Prostate gland (tissue), 2 donors: Measurements from ENCODE around the gene NSF. TPM values are rescaled to one million over a fixed set of nuclear protein-coding genes. Genes with fewer than 3 reads are reported as not detected.
"Not testable (repeated sequence)": the region's sequence is repeated elsewhere in the genome, so short reads cannot be mapped to it uniquely, and the experiment has no call there.

Experiments used
- DNase-seq: peaks from one replicate; pipeline ENCODE4 v3.0.0-alpha.2; 2019; ENCODE audit warnings: low spot score
- H3K27ac ChIP-seq, 2 donors: fragments of 200-600 bp; sonication (generic); 2 replicates each; pipeline ENCODE4 v1.5.1; 2017 to 2019
- H3K27me3 ChIP-seq: fragments of 200-600 bp; sonication (generic); replicated peaks from 2 replicates; pipeline ENCODE4 v1.5.1; 2019; ENCODE audit not compliant: insufficient read depth
- H3K36me3 ChIP-seq, 2 donors: fragments of 200-600 bp; sonication (generic); 1 replicate in 1 of 2; 2 replicates in 1 of 2; pipeline versions ENCODE4 v1.5.1 to v1.8.1; 2017 to 2019
- H3K4me1 ChIP-seq: fragments of 200-600 bp; sonication (generic); replicated peaks from 2 replicates; pipeline ENCODE4 v1.5.1; 2019
- H3K4me3 ChIP-seq, 2 donors: fragments of 200-600 bp; sonication (generic); 2 replicates each; pipeline ENCODE4 v1.5.1; 2017 to 2019
- H3K9me3 ChIP-seq: fragments of 200-600 bp; sonication (generic); 2 replicates; pipeline ENCODE4 v1.5.1; 2017
- POLR2A ChIP-seq: fragments of 450-650 bp; IDR thresholded peaks from one replicate; pipeline ENCODE4 v1.6.1; 2016; ENCODE audit warnings: antibody characterized with exemption, mild to moderate bottlenecking
- POLR2AphosphoS5 ChIP-seq: sonication (generic); formaldehyde crosslinking; IDR thresholded peaks from one replicate; pipeline ENCODE4 v1.6.1; 2017; ENCODE audit warnings: antibody characterized with exemption
- WGBS: methylation state at CpG from one replicate; pipeline ENCODE4 v1.1.5; 2018; 5-methylcytosine and 5-hydroxymethylcytosine counted together
- intact Hi-C: fragments of 100-400 bp; cut with DNase I; formaldehyde crosslinking; loops from one replicate; pipeline ENCODE4 v1.14.2; 2022
- total RNA-seq, 2 donors: library from RNA; depleted of rRNA; stranded (reverse); fragments of >200 nt; gene quantifications; one replicate each; pipeline ENCODE4 v1.1.0, GENCODE V29; 2016
- TF ChIP-seq, protein P1 (sequence below), 4 experiments: fragments of 200-600 bp in 2 of 4; fragments of 450-650 bp in 2 of 4; sonication (generic) in 2 of 4; IDR thresholded peaks; 1 replicate in 3 of 4; 2 replicates in 1 of 4; pipeline ENCODE4 v1.5.1; 2016 to 2019; ENCODE audit warnings: antibody characterized with exemption in 4 of 4, mild to moderate bottlenecking in 2 of 4, moderate library complexity in 2 of 4

Gene NSF
- total RNA-seq, 2 donors from 2014 or later, result 24.7 to 48.1 TPM

DNA sequence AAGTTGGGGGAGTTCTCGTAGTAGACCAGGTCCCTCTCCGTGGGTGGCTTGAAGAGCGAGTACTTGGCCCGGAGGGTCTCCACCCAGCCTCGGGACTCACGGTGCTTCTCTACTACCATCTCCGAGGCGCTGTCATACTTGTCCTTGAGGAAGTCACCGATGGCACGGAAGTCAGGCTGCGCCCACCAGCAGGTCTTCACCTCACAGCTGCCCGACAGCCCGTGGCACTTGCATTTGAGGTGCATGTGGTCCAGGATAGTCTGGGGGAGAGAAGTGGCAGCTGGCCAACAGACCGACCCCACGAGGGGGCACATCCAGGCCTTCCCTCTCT lies 178.0 kb downstream of the NSF start:
- intact Hi-C loops, result no loop called here
- no peak for TF ChIP-seq POLR2AphosphoS5
- TF ChIP-seq POLR2A, result no peak
- TF ChIP-seq, protein P1, sequence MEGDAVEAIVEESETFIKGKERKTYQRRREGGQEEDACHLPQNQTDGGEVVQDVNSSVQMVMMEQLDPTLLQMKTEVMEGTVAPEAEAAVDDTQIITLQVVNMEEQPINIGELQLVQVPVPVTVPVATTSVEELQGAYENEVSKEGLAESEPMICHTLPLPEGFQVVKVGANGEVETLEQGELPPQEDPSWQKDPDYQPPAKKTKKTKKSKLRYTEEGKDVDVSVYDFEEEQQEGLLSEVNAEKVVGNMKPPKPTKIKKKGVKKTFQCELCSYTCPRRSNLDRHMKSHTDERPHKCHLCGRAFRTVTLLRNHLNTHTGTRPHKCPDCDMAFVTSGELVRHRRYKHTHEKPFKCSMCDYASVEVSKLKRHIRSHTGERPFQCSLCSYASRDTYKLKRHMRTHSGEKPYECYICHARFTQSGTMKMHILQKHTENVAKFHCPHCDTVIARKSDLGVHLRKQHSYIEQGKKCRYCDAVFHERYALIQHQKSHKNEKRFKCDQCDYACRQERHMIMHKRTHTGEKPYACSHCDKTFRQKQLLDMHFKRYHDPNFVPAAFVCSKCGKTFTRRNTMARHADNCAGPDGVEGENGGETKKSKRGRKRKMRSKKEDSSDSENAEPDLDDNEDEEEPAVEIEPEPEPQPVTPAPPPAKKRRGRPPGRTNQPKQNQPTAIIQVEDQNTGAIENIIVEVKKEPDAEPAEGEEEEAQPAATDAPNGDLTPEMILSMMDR (IDR thresholded peaks at IDR 0.05), result no peak
- Histone ChIP-seq H3K36me3 (no peaks in the 10 kb centered on the region), H3K9me3 (no peaks in the 10 kb centered on the region), H3K27ac (no peak overlapping the region), H3K27me3 (no peaks in the 10 kb centered on the region), H3K4me3 (no peak overlapping the region), H3K4me1 (no peaks in the 10 kb centered on the region)
- DNase-seq, result no peak
- WGBS, result 97% methylated on average over 15 of the region's 15 CpGs

DNA sequence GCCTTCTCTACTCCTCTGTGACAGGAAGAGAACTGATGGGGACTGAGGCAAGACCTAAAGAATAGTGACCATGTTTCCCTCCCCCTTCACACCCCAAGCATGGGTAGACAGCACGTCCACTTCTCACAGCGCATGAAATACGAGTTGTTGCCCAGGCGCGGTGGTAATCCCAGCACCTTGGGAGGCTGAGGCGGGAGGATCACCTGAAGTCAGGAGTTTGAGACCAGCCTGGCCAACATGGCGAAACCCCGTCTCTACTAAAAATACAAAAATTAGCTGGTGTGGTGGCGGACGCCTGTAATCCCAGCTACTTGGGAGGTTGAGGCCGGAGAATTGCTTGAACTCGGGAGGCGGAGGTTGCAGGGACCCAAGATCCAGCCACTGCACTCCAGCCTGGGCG lies 178.4 kb downstream of the NSF start:
- H3K36me3 ChIP-seq, DNase-seq, intact Hi-C loops, H3K27me3 ChIP-seq, H3K4me3 ChIP-seq, H3K4me1 ChIP-seq, H3K9me3 ChIP-seq, H3K27ac ChIP-seq: not testable (repeated sequence)
- WGBS, result 95% methylated on average over 14 of the region's 14 CpGs

DNA sequence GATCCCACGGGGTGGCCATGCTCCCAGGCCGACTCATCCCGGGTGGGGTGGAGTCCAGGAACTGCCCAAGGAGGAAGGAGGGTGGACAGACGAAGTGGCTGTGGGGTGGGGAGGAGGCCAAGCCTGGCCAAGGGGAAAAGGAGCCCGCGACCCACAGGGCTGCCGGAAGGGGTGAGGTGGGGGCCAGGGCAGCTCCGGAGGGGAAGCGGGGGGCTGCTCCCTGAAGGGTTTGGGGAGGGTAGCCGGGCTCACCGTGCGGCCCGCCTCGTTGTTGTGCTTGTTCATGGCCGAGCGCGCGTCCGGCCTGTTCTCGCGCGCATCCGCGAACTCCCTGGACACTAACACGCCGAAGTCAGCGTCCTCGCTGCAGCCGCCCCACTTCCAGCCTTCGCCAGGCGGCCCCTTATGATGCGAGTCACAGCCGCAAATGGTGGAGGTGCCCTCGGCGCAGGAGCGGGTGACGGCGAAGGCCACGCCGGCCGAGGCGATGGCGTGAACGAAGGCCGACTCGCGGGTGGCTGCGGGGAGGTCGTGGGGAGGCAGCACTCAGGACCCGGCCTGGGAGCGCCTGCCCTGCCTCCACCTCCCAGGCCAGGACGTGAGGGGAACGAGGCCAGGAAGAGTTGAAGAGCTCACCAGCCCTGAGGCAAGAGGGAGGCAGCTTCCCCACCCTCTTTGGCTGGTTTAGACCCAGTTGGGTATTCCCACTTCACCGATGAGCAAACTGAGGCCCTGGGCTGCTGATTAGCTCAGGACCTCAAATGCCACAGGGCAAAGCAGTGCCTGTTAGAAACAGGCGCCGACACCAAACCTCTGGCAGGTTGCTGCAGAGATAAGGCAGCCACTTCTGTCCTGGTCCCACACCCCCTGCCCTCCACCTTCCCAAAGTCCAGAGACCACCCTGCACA lies 179.3 kb downstream of the NSF start:
- H3K27me3 ChIP-seq, result no peaks in the 10 kb centered on the region
- no peak overlapping the region for H3K27ac ChIP-seq
- DNase-seq, result no peak
- intact Hi-C loops, result no loop called here
- WGBS, result 49% methylated on average over 56 of the region's 56 CpGs
- H3K4me1 ChIP-seq, result no peaks in the 10 kb centered on the region
- no peaks in the 10 kb centered on the region for H3K9me3 ChIP-seq
- H3K4me3 ChIP-seq, result peak overlapping the region; percentile 2 to 17
- H3K36me3 ChIP-seq, result no peaks in the 10 kb centered on the region
- TF ChIP-seq, protein P1 (IDR thresholded peaks at IDR 0.05), result no peak
- no peak for TF ChIP-seq POLR2A
- no peak for TF ChIP-seq POLR2AphosphoS5

DNA sequence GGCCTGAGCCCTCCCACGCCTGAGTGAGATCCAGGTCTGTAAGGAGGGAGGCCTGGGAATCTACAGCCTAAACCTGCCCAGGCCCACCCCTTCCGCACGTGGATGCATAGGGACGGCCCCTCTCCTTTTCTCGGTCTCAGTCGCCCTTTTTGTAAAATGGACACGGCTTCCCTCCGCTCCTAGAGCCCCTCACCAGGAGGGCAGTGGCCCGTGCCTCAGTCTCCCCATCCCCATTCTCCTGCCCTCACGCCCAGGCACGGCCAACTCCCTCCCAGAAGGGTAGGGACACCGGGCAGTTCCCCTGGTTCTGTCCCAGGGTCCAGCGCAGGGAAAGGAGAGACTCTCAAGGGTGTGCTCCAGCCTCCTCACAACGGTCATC lies 180.0 kb downstream of the NSF start:
- no peak overlapping the region for H3K27ac ChIP-seq
- no peak overlapping the region for H3K4me3 ChIP-seq
- H3K4me1 ChIP-seq, result no peaks in the 10 kb centered on the region
- TF ChIP-seq, protein P1 (IDR thresholded peaks at IDR 0.05), result no peak
- TF ChIP-seq POLR2AphosphoS5 (no peak), POLR2A (no peak)
- no peaks in the 10 kb centered on the region for H3K27me3 ChIP-seq
- no peaks in the 10 kb centered on the region for H3K9me3 ChIP-seq
- H3K36me3 ChIP-seq, result no peaks in the 10 kb centered on the region
- DNase-seq, result no peak
- 75% methylated on average over 14 of the region's 14 CpGs for WGBS
- intact Hi-C loops, result no loop called here

DNA sequence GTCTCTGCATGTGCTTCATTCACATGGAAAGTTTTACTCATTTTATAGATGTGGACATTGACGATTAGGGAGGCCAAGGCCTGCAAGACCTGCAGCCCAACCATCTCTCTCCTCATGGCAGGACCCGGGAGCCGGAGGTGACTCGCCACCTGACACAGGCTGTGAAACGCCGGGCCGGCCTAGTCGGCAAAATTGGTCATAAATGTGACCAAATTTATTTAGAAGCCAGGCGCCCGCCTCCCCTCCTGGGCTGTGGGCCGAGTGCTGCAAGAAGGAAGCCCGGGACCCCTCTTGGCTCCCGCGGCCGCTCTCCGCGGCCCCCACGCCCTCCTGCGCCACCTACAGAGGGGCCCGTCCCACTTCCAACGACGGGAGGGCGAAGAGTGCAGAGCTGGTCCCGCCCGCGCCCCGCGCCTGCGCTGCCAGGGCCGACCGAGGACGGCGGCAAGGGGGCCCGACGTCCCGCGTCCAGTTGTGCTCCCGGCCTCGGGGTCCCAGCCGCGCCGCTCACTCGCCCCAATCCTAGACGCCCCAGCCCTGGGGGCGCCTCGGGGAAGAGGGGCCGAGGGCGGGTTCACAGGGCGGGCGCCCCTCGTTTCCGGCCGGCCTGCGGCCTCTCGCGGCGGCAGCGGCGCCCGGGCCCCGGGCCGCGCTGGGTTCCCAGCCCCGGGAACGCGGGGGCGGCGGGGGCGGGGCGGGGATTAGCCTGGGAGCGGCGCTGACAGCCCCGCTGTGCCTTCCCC lies 180.5 kb downstream of the NSF start:
- H3K27ac ChIP-seq, result peak overlapping the region; percentile 63 to 67
- no peaks in the 10 kb centered on the region for H3K4me1 ChIP-seq
- no peaks in the 10 kb centered on the region for H3K36me3 ChIP-seq
- intact Hi-C loops, result no loop called here
- TF ChIP-seq POLR2A (no peak), POLR2AphosphoS5 (no peak)
- TF ChIP-seq, protein P1 (IDR thresholded peaks at IDR 0.05), result no peak
- no peaks in the 10 kb centered on the region for H3K9me3 ChIP-seq
- no peaks in the 10 kb centered on the region for H3K27me3 ChIP-seq
- no peak for DNase-seq
- H3K4me3 ChIP-seq, result peak overlapping the region; percentile 44 to 54
- WGBS, result 8% methylated on average over 29 of the region's 73 CpGs
